SK-N-SH (cell line): ENCODE measurements around the gene TBC1D5.

ENCODE experiments used
- TF ChIP-seq, protein P1 (sequence below): fragments of 150-350 bp; IDR thresholded peaks from 2 replicates; pipeline ENCODE4 v1.6.1; 2016; ENCODE audit warnings: mild to moderate bottlenecking, low read depth, low read length
- TF ChIP-seq, protein P2 (sequence below): fragments of 200-600 bp; sonication (generic); IDR thresholded peaks from 2 replicates; pipeline ENCODE4 v1.6.1; 2017; ENCODE audit warnings: antibody characterized with exemption, mild to moderate bottlenecking, moderate library complexity
- TF ChIP-seq, protein P3 (sequence below): IDR thresholded peaks from 2 replicates; pipeline ENCODE4 v1.6.1; 2012; ENCODE audit warnings: mild to moderate bottlenecking, low read depth, low read length, moderate library complexity

DNA sequence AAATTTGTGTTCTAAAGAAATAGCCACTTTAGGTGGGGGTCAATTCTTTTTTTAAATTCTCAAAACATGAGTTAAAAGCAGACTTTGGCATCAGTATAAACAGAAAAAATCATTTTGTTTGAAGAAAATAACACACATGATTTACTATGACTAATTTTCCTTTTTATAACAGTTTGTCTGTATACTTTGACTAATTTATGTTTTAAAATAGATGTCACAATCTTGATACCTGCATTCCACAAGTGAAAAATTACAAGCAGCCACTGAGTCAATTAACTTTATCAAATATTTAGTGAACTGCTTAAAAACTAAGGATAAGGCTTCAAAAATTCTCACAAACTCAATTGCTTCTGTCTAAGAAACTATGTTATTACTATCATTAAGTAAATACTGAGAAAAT lies 235.0 kb downstream of the TBC1D5 start:
- TF ChIP-seq, protein P1, sequence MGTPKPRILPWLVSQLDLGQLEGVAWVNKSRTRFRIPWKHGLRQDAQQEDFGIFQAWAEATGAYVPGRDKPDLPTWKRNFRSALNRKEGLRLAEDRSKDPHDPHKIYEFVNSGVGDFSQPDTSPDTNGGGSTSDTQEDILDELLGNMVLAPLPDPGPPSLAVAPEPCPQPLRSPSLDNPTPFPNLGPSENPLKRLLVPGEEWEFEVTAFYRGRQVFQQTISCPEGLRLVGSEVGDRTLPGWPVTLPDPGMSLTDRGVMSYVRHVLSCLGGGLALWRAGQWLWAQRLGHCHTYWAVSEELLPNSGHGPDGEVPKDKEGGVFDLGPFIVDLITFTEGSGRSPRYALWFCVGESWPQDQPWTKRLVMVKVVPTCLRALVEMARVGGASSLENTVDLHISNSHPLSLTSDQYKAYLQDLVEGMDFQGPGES = no peak
- TF ChIP-seq, protein P2, sequence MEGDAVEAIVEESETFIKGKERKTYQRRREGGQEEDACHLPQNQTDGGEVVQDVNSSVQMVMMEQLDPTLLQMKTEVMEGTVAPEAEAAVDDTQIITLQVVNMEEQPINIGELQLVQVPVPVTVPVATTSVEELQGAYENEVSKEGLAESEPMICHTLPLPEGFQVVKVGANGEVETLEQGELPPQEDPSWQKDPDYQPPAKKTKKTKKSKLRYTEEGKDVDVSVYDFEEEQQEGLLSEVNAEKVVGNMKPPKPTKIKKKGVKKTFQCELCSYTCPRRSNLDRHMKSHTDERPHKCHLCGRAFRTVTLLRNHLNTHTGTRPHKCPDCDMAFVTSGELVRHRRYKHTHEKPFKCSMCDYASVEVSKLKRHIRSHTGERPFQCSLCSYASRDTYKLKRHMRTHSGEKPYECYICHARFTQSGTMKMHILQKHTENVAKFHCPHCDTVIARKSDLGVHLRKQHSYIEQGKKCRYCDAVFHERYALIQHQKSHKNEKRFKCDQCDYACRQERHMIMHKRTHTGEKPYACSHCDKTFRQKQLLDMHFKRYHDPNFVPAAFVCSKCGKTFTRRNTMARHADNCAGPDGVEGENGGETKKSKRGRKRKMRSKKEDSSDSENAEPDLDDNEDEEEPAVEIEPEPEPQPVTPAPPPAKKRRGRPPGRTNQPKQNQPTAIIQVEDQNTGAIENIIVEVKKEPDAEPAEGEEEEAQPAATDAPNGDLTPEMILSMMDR = no peak
- TF ChIP-seq, protein P3, sequence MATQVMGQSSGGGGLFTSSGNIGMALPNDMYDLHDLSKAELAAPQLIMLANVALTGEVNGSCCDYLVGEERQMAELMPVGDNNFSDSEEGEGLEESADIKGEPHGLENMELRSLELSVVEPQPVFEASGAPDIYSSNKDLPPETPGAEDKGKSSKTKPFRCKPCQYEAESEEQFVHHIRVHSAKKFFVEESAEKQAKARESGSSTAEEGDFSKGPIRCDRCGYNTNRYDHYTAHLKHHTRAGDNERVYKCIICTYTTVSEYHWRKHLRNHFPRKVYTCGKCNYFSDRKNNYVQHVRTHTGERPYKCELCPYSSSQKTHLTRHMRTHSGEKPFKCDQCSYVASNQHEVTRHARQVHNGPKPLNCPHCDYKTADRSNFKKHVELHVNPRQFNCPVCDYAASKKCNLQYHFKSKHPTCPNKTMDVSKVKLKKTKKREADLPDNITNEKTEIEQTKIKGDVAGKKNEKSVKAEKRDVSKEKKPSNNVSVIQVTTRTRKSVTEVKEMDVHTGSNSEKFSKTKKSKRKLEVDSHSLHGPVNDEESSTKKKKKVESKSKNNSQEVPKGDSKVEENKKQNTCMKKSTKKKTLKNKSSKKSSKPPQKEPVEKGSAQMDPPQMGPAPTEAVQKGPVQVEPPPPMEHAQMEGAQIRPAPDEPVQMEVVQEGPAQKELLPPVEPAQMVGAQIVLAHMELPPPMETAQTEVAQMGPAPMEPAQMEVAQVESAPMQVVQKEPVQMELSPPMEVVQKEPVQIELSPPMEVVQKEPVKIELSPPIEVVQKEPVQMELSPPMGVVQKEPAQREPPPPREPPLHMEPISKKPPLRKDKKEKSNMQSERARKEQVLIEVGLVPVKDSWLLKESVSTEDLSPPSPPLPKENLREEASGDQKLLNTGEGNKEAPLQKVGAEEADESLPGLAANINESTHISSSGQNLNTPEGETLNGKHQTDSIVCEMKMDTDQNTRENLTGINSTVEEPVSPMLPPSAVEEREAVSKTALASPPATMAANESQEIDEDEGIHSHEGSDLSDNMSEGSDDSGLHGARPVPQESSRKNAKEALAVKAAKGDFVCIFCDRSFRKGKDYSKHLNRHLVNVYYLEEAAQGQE = no peak
